HT-29 (cell line): Measurements from ENCODE around the gene EML1. TPM values are rescaled to one million over a fixed set of nuclear protein-coding genes. Genes with fewer than 3 reads are reported as not detected.

Experiments
- DNase-seq: peaks from one replicate; pipeline ENCODE4 v3.0.0-alpha.2; 2015; ENCODE audit warnings: low spot score
- total RNA-seq: library from RNA; depleted of rRNA; stranded (reverse); fragments of >200 nt; shearing (Covaris generic); gene quantifications from 2 replicates; pipeline ENCODE4 v1.2.3, GENCODE V29; 2014

EML1 gene
- total RNA-seq, 1 experiment from 2014 or later = not detected

DNA sequence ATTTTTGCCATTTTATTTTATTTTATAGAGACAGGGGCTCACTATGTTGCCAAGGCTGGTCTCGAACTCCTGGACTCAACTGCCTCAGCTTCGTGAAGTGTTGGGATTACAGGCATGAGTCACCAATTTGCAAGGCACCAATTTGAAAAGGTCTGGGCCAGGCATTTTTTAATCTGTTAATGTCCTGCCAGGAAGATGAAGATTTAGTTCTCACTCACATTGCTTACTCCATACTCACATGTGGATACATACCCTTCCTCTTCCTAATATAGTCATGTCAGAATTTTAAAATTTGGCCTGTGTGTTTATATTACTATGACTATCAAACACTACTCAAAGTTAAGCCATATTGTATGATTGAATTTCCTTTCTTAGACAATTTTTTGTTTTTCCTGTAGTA, 15.3 kb upstream of the EML1 start:
- no peak for DNase-seq

GRCh38 chr14:99779751-99780150, 13.5 kb upstream of the EML1 start:
- no peak for DNase-seq

DNA sequence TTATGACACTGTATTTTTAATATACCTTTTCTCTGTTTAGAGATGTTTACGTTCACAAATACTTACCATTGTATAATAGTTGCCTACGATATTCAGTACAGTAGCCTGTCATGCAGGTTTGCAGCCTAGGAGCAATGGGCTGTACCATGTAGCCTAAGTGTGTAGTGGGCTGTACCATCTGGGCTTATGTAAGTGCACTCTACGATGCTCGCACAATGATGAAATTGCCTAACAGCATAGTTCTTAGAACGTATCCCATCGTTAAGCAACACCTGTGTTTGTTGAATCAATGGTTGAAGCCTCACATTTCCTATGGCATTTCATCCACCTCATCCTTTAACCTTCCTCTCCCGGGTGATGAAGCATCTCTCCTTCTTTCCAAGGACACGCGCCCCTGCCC, 12.5 kb upstream of the EML1 start:
- DNase-seq = no peak

DNA sequence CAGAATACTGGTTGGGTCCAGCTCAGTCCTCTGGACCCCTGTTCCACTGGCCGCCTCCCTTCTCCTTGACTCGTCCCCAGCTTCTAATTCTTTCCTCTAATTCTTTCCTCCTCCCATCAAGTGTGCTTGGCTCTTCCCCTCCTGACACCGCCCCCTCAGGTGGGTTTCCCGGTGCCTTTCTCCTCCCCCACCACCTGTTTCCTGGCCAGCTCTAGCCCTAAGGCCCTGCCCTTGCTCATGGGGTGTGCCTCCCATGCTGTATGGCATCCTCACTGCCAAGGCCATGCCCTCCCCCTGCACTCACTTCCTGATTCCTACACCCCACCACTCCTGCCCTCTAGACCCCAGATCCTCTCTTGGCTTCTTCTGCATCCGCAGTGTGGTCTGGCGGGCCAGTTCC, 12.1 kb upstream of the EML1 start:
- DNase-seq = no peak

GRCh38 chr14:99781853-99782610, 11.2 kb upstream of the EML1 start:
- DNase-seq = no peak

- no peak for DNase-seq
Measured at GRCh38 chr14:99784508-99784907, 8.7 kb upstream of the EML1 start.

DNA sequence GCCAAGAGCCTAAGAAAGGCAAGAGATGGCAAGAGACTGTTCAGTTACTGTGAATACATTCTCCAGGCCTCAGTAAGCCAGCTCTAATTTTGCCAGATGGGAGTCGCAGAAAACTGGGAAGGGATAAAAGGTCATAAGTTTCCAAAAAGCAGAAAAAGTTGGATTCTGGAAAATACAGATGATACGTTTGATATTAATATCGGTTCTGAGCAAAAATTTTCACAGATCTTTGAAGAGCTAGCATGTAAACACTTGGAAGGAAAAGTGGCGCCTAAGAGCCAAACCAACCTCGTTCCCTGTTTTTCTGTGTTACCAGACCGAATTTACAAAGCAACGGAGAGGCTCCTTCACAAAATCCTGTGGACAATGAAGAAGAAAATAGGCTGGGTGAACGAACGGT, 7.8 kb upstream of the EML1 start:
- no peak for DNase-seq

GRCh38 chr14:99786511-99786989, 6.7 kb upstream of the EML1 start:
- DNase-seq = no peak

DNA sequence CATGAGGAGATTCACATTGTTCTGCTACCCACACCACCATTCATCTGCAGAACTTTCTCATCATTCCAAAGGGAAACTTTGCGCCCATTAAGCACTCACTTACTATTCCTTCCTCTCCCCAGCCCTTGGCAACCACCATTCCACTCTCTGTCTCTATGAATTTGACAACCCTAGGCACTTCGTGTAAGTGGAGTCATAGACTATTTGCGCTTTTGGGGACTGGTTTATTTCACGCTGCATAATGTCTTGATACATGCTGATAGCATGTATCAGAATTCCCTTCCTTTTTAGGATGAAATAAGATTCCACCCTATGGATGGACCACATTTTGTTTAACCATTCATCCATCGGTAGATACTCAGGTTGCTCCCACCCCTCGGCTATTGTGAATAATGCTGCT, 4.5 kb upstream of the EML1 start:
- DNase-seq = no peak

DNA sequence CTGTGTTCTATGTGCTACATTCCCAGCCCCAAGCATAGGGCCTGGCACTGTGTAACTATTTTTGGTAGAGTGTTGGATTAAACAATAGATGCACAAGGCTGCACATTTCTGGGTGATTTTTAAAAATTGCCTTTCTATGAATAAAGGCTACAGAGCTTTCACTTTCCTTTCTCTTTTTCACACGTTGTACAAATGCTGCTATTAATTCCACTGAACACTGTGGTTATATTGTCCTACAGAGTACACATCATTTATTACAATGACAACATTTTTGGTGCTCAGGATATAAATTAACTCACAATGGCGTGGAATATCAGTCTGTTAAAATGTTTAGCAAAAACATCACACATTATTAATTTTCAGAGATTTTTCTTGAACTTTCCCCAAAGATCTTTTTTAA, 3.6 kb upstream of the EML1 start:
- DNase-seq = no peak

GRCh38 chr14:99790201-99790977, 2.8 kb upstream of the EML1 start:
- no peak for DNase-seq

DNA sequence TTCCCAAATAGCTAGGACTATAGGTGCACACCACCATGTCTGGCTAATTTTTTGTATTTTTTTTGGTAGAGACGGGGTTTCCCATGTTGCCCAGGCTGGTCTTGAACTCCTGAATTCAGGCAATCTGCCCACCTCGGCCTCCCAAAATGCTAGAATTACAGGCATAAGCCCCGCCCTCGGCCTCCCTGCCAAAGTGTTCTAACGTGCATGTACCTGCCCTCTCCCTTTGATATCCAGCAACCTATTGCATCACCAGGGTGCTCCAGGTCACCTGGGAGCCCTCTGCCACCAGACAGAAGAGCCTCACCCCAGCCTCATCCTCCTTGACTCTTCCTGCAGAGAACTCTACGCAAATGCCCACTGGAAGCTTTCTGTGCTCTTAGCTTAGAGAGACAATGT, 2.2 kb upstream of the EML1 start:
- DNase-seq = no peak

GRCh38 chr14:99791476-99792209, 1.6 kb upstream of the EML1 start:
- DNase-seq = no peak

- DNase-seq = no peak
Measured at GRCh38 chr14:99792210-99792535, 1.0 kb upstream of the EML1 start.

GRCh38 chr14:99792551-99793212, 531 bp upstream of the EML1 start:
- DNase-seq = no peak

GRCh38 chr14:99794151-99794780, 1.1 kb downstream of the EML1 start:
- DNase-seq = no peak

DNA sequence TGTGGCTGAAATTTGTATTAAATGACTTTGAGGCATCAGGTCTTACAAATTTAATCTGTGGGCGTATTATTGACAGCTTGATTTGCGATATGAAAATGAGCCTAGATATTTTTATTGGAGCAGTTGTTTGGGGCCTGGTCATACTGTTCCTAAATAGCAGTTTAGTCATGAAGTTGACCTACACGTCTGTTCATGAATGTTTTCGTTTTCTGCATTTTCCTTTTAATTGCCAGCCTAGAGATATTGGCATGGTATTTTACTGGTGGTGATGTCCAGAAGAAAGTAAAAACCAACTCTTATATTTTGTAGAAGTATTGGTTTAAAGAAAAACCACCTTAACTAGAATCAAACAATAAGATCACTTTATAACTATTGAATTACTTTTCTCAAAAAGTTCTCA, 1.8 kb downstream of the EML1 start:
- no peak for DNase-seq

DNA sequence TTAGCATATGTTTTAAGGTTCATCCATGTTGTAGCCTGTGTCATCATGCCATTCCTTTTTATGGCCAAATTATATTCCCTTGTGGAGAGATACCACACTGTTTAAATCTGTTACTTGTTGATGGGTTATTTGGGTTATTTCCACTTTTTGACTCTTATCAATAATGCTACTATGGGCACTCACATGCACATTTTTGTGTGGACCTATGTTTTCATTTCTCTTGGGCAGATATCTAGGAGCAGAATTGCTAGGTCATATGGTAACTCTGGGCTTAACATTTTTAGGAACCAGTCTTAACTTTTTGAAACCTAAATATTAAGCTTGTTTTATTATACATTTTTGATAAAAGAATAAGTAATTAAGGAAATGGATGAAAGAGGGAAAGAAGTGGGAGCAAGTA, 4.0 kb downstream of the EML1 start:
- DNase-seq = no peak

- no peak for DNase-seq
Measured at GRCh38 chr14:99800781-99801180, 7.6 kb downstream of the EML1 start.

DNA sequence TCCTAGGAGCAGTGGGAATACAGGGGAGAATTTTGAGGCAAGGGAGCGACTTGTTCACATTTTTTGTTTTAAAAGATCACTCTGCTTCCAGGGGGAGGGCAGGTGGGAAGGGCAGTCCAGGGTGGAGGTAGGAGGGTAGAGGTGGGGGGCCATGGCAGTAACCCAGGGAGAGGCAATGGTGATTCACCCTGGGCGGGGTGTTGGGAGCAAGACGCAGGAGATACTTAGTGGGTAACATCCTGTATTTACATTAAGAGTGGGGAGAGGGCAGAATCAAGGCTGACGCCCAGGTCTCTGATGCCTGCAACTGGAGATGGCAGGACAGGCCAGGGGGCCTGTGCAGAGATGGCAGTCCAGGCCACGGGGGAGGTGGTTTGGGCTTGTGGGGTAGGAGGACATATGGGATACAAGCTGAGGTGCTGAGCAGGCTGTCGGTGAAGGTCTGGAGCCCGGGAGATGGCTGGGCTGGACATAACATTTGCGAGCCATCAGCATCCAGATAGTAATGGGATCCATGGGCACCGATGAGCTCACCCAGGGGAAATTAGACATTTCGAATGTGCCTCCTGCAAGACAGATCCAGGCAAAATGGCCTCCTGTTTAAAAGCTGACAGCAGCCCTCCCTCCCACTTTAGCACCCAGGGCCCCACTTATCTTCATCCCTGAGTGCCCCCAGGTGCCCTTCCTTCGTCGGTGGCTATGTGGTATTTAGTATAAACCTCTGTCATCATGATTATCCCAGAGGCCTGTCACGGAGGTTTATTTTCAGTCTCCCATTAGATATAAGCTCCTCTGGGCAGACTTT, 9.3 kb downstream of the EML1 start:
- no peak for DNase-seq
